Measurements from ENCODE around the gene SLC30A2. TPM values are rescaled to one million over a fixed set of nuclear protein-coding genes. Genes with fewer than 3 reads are reported as not detected.
A peak's percentile ranks its signal among the peaks of the same experiment; 100 is the strongest.

SLC30A2 gene
- total and polyA plus RNA-seq, 10 donors, result not detected

- H3K4me1 ChIP-seq, result peaks cover 0 to 18% (median 7%) of the 10 kb centered on the region in 6 donors
- no peaks in the 10 kb centered on the region for H3K36me3 ChIP-seq
- H3K4me3 ChIP-seq, result no peak overlapping the region
- no peaks in the 10 kb centered on the region for H3K9me3 ChIP-seq
- no peak for DNase-seq
- TF ChIP-seq CTCF (IDR thresholded peaks at IDR 0.05 in 8 of 11, conservative IDR thresholded peaks at IDR 0.05 in 3 of 11), result no peak
- no peak for TF ChIP-seq POLR2AphosphoS5 (IDR thresholded peaks at IDR 0.05)
- no peak for TF ChIP-seq POLR2A (IDR thresholded peaks at IDR 0.05)
- no peaks in the 10 kb centered on the region for H3K27me3 ChIP-seq (replicated peaks in 1 of 7)
- intact Hi-C loops (cut with DNase I; ENCODE audit: low total_unique reads), result no loop called here
- H3K27ac ChIP-seq, result peak overlapping the region in 2 of 8 donors; percentile 5 to 45
- WGBS, 5 donors, result 72 to 79% (median 78%) methylated on average over 2 of the region's 2 CpGs
These were observed 42.2 kb downstream of the SLC30A2 start for GRCh38 chr1:26003756-26004155.

- intact Hi-C loops (cut with DNase I; ENCODE audit: low total_unique reads), result no loop called here
These were observed 42.7 kb downstream of the SLC30A2 start for GRCh38 chr1:26003262-26003661.

DNA sequence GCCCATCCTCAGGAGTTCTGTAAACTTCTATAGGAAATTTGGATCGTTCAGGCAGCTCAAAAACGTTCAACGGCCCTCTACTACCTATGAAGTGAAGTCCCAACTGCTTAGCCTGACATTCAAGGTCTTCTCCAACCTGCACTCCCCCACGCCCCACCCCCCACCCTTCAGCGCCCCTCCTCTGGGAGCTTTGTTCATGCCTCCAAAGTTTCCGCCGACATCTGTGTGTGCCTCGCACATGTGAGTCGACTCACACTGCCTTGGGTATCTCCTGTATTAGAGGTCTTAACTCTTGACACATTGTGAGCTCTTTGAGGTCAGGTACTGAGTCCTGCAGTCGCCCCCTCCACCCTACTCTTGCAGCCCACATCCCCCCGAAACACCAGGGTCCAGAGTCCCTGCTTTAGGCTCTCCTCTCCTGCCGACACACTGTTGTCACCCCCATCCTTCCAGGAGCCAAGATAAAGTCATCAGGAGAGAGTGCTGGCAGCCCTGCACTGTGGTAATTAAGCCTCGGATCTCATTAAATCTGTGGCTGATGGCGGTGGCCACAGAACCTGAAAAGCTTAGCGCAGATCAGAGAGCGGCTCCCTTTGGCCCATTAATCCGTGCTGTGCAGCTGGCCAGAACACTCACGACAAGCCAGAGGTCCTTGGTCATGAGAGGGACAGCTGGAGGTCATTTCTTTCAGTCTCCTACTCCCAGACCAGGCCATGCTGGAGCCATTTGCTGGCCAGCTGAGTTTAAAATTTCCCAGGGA lies 46.7 kb downstream of the SLC30A2 start:
- intact Hi-C loops (cut with DNase I; ENCODE audit: low total_unique reads), result loop anchor here (2.0 kb wide), 1 partner anchor 104 kb away; no protein-coding TSS in a partner anchor
- Histone ChIP-seq H3K36me3 (no peaks in the 10 kb centered on the region), H3K9me3 (no peaks in the 10 kb centered on the region), H3K4me1 (peaks cover 15 to 43% (median 31%) of the 10 kb centered on the region in 6 donors), H3K27ac (peak overlapping the region in 1 of 8 donors; percentile 93), H3K4me3 (no peak overlapping the region), H3K27me3 (replicated peaks in 1 of 7) (no peaks in the 10 kb centered on the region)
- TF ChIP-seq POLR2A (IDR thresholded peaks at IDR 0.05) (no peak), POLR2AphosphoS5 (IDR thresholded peaks at IDR 0.05) (no peak), CTCF (IDR thresholded peaks at IDR 0.05 in 8 of 11, conservative IDR thresholded peaks at IDR 0.05 in 3 of 11) (no peak)
- 86 to 91% (median 88%) methylated on average over 18 of the region's 18 CpGs for WGBS, 5 donors
- DNase-seq, result no peak

More at GRCh38 chr1:26003262-26003661, 42.7 kb downstream of the SLC30A2 start:
- 73 to 89% (median 82%) methylated on average over 4 of the region's 4 CpGs for WGBS, 5 donors
- Histone ChIP-seq H3K27ac (peak overlapping the region in 2 of 8 donors; percentile 5 to 45), H3K27me3 (replicated peaks in 1 of 7) (no peaks in the 10 kb centered on the region), H3K4me3 (no peak overlapping the region), H3K36me3 (no peaks in the 10 kb centered on the region), H3K4me1 (peaks cover 4 to 23% (median 12%) of the 10 kb centered on the region in 6 donors), H3K9me3 (no peaks in the 10 kb centered on the region)
- DNase-seq, result no peak
- no peak for TF ChIP-seq POLR2A (IDR thresholded peaks at IDR 0.05)
- no peak for TF ChIP-seq POLR2AphosphoS5 (IDR thresholded peaks at IDR 0.05)
- TF ChIP-seq CTCF (IDR thresholded peaks at IDR 0.05 in 8 of 11, conservative IDR thresholded peaks at IDR 0.05 in 3 of 11), result no peak

Data from spleen (tissue), 11 donors.